HEK293T (cell line): ENCODE results near the gene RPN1.

Source experiments
- CTCF ChIA-PET: fragments of 350-600 bp; formaldehyde crosslinking; extraction: SDS; loops from one replicate; lab custom pipeline; 2021; ENCODE audit warnings: antibody characterized with exemption, inconsistent platforms; lab: Yijun Ruan, JAX
- POLR2A ChIA-PET: fragments of 350-600 bp; formaldehyde crosslinking; extraction: SDS; loops from one replicate; lab custom pipeline; 2020; ENCODE audit warnings: antibody characterized with exemption, inconsistent platforms; lab: Yijun Ruan, JAX
- DNase-seq: peaks from one replicate; pipeline ENCODE4 v3.0.0; 2012; ENCODE audit warnings: mixed read lengths; ENCODE audit errors: extremely low spot score
- ARNT ChIP-seq: fragments of 450-650 bp; IDR thresholded peaks from 2 replicates; pipeline ENCODE4 v1.6.1; 2017; ENCODE audit warnings: mild to moderate bottlenecking
- BHLHE40 ChIP-seq: fragments of 450-650 bp; IDR thresholded peaks from 2 replicates; pipeline ENCODE4 v1.6.1; 2016; ENCODE audit warnings: mild to moderate bottlenecking, moderate library complexity, borderline replicate concordance
- CTBP1 ChIP-seq: fragments of 450-650 bp; IDR thresholded peaks from 2 replicates; pipeline ENCODE4 v1.6.1; 2016; ENCODE audit warnings: borderline replicate concordance
- ELF4 ChIP-seq: fragments of 450-650 bp; IDR thresholded peaks from 2 replicates; pipeline ENCODE4 v1.6.1; 2017; ENCODE audit warnings: antibody characterized with exemption
- FOXA1 ChIP-seq: fragments of 450-650 bp; IDR thresholded peaks from 2 replicates; pipeline ENCODE4 v1.6.1; 2016; ENCODE audit warnings: mild to moderate bottlenecking
- FOXK2 ChIP-seq: fragments of 450-650 bp; IDR thresholded peaks from 2 replicates; pipeline ENCODE4 v1.6.1; 2016; ENCODE audit warnings: mild to moderate bottlenecking
- FOXM1 ChIP-seq: fragments of 450-650 bp; IDR thresholded peaks from 2 replicates; pipeline ENCODE4 v1.6.1; 2017; ENCODE audit warnings: mild to moderate bottlenecking, borderline replicate concordance
- HDGF ChIP-seq: fragments of 450-650 bp; IDR thresholded peaks from 2 replicates; pipeline ENCODE4 v1.6.1; 2017; ENCODE audit warnings: antibody characterized with exemption, borderline replicate concordance
- L3MBTL2 ChIP-seq: fragments of 450-650 bp; conservative IDR thresholded peaks from 2 replicates; pipeline ENCODE4 v1.6.1; 2016; ENCODE audit warnings: mild to moderate bottlenecking
- LEF1 ChIP-seq: fragments of 450-650 bp; IDR thresholded peaks from 2 replicates; pipeline ENCODE4 v1.6.1; 2017; ENCODE audit warnings: mild to moderate bottlenecking, borderline replicate concordance
- NFRKB ChIP-seq: fragments of 450-650 bp; IDR thresholded peaks from 2 replicates; pipeline ENCODE4 v1.6.1; 2016; ENCODE audit warnings: mild to moderate bottlenecking, moderate library complexity
- PKNOX1 ChIP-seq: fragments of 450-650 bp; IDR thresholded peaks from 2 replicates; pipeline ENCODE4 v1.6.1; 2016
- SP1 ChIP-seq: fragments of 450-650 bp; IDR thresholded peaks from 2 replicates; pipeline ENCODE4 v1.6.1; 2017
- SUZ12 ChIP-seq: fragments of 450-650 bp; IDR thresholded peaks from 2 replicates; pipeline ENCODE4 v1.6.1; 2016; ENCODE audit warnings: mild to moderate bottlenecking
- TARDBP ChIP-seq: fragments of 450-650 bp; IDR thresholded peaks from 2 replicates; pipeline ENCODE4 v1.6.1; 2016
- ZNF384 ChIP-seq: fragments of 450-650 bp; IDR thresholded peaks from 2 replicates; pipeline ENCODE4 v1.6.1; 2016

RPN1 gene

GRCh38 chr3:128648940-128649663, 1.5 kb downstream of the RPN1 start:
- ChIA-PET CTCF (interaction anchor here (2.0 kb wide), 1 partner anchor 32 kb away, joined by 8 read pairs; no protein-coding TSS in a partner anchor), POLR2A (interaction anchor here (0.7 to 3.1 kb wide), 6 partner anchors 9 to 259 kb away, joined by 3 to 22 read pairs (median 3); no protein-coding TSS in a partner anchor)
- peak; percentile 14; the same call in 1 of the 2 replicates for TF ChIP-seq PKNOX1
- TF ChIP-seq ARNT = no peak
- DNase-seq = no peak

DNA sequence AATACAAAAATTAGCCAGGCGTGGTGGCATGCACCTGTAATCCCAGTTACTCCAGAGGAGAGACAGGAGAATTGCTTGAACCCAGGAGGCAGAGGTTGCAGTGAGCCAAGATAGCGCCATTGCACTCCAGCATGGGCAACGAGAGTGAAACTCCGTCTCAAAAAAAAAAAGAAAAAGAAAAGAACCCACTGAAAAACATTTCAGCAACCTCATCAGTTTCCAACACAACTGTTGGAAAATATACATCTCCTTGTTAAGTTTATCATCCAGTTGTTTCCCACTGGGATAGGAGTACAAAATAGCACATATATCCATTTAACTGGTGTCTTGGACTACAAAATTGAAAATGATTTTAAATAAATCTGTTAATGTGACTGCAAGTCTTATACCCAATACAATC, 2.2 kb downstream of the RPN1 start:
- no peak for DNase-seq
- TF ChIP-seq TARDBP (no peak), FOXA1 (no peak), ELF4 (no peak), ZNF384 (no peak), SP1 (no peak), NFRKB (no peak), FOXM1 (no peak), LEF1 (no peak), L3MBTL2 (no peak), CTBP1 (no peak), PKNOX1 (no peak), FOXK2 (no peak)
- CTCF ChIA-PET = interaction anchor here (2.0 kb wide), 1 partner anchor 32 kb away, joined by 8 read pairs; no protein-coding TSS in a partner anchor
- POLR2A ChIA-PET = interaction anchor here (1.2 to 3.1 kb wide), 2 partner anchors 8 to 32 kb away, joined by 3 to 22 read pairs; no protein-coding TSS in a partner anchor

DNA sequence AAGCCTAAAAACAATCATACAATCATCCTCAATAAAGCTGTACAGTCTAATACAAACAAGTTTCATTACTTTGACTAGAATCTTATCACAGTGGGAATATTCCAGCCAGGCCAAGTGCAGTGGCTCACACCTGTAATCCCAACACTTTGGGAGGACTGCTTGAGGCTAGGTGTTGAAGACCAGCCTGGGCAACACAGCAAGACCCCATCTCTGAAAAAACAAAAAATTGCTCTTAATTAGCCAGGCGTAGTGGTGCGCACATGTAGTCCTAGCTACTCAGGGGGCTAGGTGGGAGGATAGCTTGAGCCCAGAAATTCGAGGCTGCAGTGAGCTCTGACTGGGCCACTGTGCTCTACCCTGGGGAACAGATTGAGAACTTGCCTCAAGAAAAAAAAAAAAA, 3.3 kb downstream of the RPN1 start:
- DNase-seq = no peak
- ChIA-PET CTCF (interaction anchor here (0.7 kb wide), 1 partner anchor 59 kb away, joined by 4 read pairs; no protein-coding TSS in a partner anchor), POLR2A (interaction anchor here (0.7 kb wide), 1 partner anchor 33 kb away, joined by 4 read pairs; no protein-coding TSS in a partner anchor)
- TF ChIP-seq FOXK2 (no peak), ARNT (no peak), FOXA1 (no peak), BHLHE40 (no peak), CTBP1 (no peak), TARDBP (no peak), SP1 (no peak), L3MBTL2 (no peak), PKNOX1 (no peak)

- DNase-seq = no peak
- ChIA-PET POLR2A (no interaction called here), CTCF (no interaction called here)
- no peak for TF ChIP-seq FOXK2
- no peak for TF ChIP-seq HDGF
- no peak for TF ChIP-seq PKNOX1
- TF ChIP-seq LEF1 = no peak
- no peak for TF ChIP-seq FOXM1
- no peak for TF ChIP-seq FOXA1
- TF ChIP-seq ELF4 = no peak
- no peak for TF ChIP-seq ARNT
- TF ChIP-seq CTBP1 = no peak
- TF ChIP-seq SUZ12 = no peak
- no peak for TF ChIP-seq L3MBTL2
- no peak for TF ChIP-seq BHLHE40
- TF ChIP-seq TARDBP = no peak
- TF ChIP-seq SP1 = no peak
- no peak for TF ChIP-seq ZNF384
- no peak for TF ChIP-seq NFRKB
These were observed 16.5 kb downstream of the RPN1 start for GRCh38 chr3:128634075-128634611.

- TF ChIP-seq HDGF (no peak), FOXA1 (no peak), FOXK2 (no peak), BHLHE40 (no peak), PKNOX1 (no peak), LEF1 (no peak)
- ChIA-PET CTCF (interaction anchor here (0.6 kb wide), 1 partner anchor 31 kb away, joined by 5 read pairs; no protein-coding TSS in a partner anchor), POLR2A (no interaction called here)
These were observed 18.3 kb downstream of the RPN1 start for GRCh38 chr3:128632301-128632700.

More at GRCh38 chr3:128632301-128632700, 18.3 kb downstream of the RPN1 start:
- no peak for DNase-seq
